B cell (primary cell): ENCODE measurements around the gene FAIM2. TPM values are rescaled to one million over a fixed set of nuclear protein-coding genes. Genes with fewer than 3 reads are reported as not detected.

Experiments
- ATAC-seq: fragments of 200-7000 bp; cut with Tn5 transposase; one replicate; pipeline ENCODE4 v1.10.0; 2021; ENCODE audit warnings: low read depth, mild to moderate bottlenecking, moderate number of reproducible peaks, moderate library complexity
- CTCF ChIA-PET: fragments of 350-600 bp; sonication (Branson Sonifier 250); formaldehyde crosslinking; loops from one replicate; lab custom pipeline; 2021; ENCODE audit warnings: antibody characterized with exemption, inconsistent platforms; lab: Charles Lee
- POLR2A ChIA-PET: fragments of 350-600 bp; sonication (Branson Sonifier 250); formaldehyde crosslinking; loops from one replicate; lab custom pipeline; 2021; ENCODE audit warnings: antibody characterized with exemption; lab: Charles Lee
- DNase-seq: peaks from one replicate; pipeline ENCODE4 v3.0.0; 2013
- H2AFZ ChIP-seq: 2 replicates; pipeline ENCODE4 v1.6.1; 2012; ENCODE audit warnings: mild to moderate bottlenecking, low read depth, low read length; ENCODE audit not compliant: insufficient read depth, poor library complexity, severe bottlenecking
- H3K27ac ChIP-seq, 2 donors: 1 replicate in 1 of 2; 2 replicates in 1 of 2; pipeline ENCODE4 v1.5.1; 2012 to 2013; ENCODE audit warnings: low read length in 2 of 2, mild to moderate bottlenecking in 2 of 2, moderate library complexity in 1 of 2
- H3K27me3 ChIP-seq, 4 experiments: fragments of 200-600 bp in 1 of 4; sonication (generic) in 1 of 4; replicated peaks in 1 of 4; 1 replicate in 2 of 4; 2 replicates in 2 of 4; pipeline versions ENCODE4 v1.6.1 to v1.7.0; 2013 to 2016; ENCODE audit warnings: low read length in 3 of 4, mild to moderate bottlenecking in 2 of 4, mixed read lengths in 1 of 4, moderate library complexity in 1 of 4; ENCODE audit not compliant: insufficient read depth in 4 of 4, control insufficient read depth in 3 of 4; ENCODE audit errors: control extremely low read depth in 1 of 4
- H3K36me3 ChIP-seq, 2 experiments: replicated peaks in 1 of 2; 1 replicate in 1 of 2; 2 replicates in 1 of 2; pipeline versions ENCODE4 v1.6.1 to v1.7.1; 2013; ENCODE audit warnings: low read length in 1 of 2; ENCODE audit not compliant: insufficient read depth in 2 of 2, control insufficient read depth in 1 of 2; ENCODE audit errors: control extremely low read depth in 1 of 2, extremely low read depth in 1 of 2
- H3K4me1 ChIP-seq, 2 donors: fragments of 200-600 bp in 1 of 2; sonication (generic) in 1 of 2; 1 replicate in 1 of 2; 2 replicates in 1 of 2; pipeline versions ENCODE4 v1.5.1 to v1.6.1; 2013 to 2017; ENCODE audit warnings: low read length in 2 of 2; ENCODE audit not compliant: control insufficient read depth in 2 of 2, insufficient read depth in 2 of 2
- H3K4me2 ChIP-seq: replicated peaks from 2 replicates; pipeline ENCODE3; 2012; ENCODE audit warnings: mild to moderate bottlenecking, low read depth, low read length; ENCODE audit not compliant: poor library complexity, severe bottlenecking
- H3K4me3 ChIP-seq, 5 experiments: fragments of 200-600 bp in 1 of 5; sonication (generic) in 1 of 5; 1 replicate in 3 of 5; 2 replicates in 2 of 5; pipeline versions ENCODE4 v1.5.1 to v1.7.0; 2011 to 2016; ENCODE audit warnings: low read length in 4 of 5, mild to moderate bottlenecking in 4 of 5, low read depth in 2 of 5, control low read depth in 1 of 5, moderate library complexity in 1 of 5; ENCODE audit not compliant: insufficient read depth in 1 of 5; ENCODE audit errors: control extremely low read depth in 1 of 5, extremely low read depth in 1 of 5
- H3K79me2 ChIP-seq: fragments of 200-600 bp; sonication (generic); one replicate; pipeline ENCODE4 v1.6.0; 2016; ENCODE audit warnings: low read length; ENCODE audit not compliant: control insufficient read depth, insufficient read depth
- H3K9ac ChIP-seq: fragments of 200-600 bp; sonication (generic); 2 replicates; pipeline ENCODE4 v1.6.1; 2017; ENCODE audit warnings: mild to moderate bottlenecking, low read length, moderate library complexity
- H3K9me3 ChIP-seq, 3 donors: one replicate each; pipeline versions ENCODE4 v1.6.1 to v1.7.1; 2013; ENCODE audit warnings: low read length in 2 of 3; ENCODE audit not compliant: control insufficient read depth in 2 of 3, insufficient read depth in 1 of 3; ENCODE audit errors: control extremely low read depth in 1 of 3
- H4K20me1 ChIP-seq: 2 replicates; pipeline ENCODE4 v1.6.0; 2012; ENCODE audit warnings: mild to moderate bottlenecking, low read length; ENCODE audit not compliant: insufficient read depth, control insufficient read depth, poor library complexity, severe bottlenecking
- H3K27ac Mint-ChIP-seq: one replicate; pipeline ENCODE4 v1.8.0; 2021; ENCODE audit warnings: mixed read lengths
- H3K27me3 Mint-ChIP-seq: one replicate; pipeline ENCODE4 v1.8.0; 2021; ENCODE audit warnings: mixed read lengths
- H3K4me1 Mint-ChIP-seq: one replicate; pipeline ENCODE4 v1.8.0; 2021; ENCODE audit warnings: mixed read lengths
- H3K4me3 Mint-ChIP-seq: one replicate; pipeline ENCODE4 v1.8.0; 2021; ENCODE audit warnings: mixed read lengths
- H3K9me3 Mint-ChIP-seq: one replicate; pipeline ENCODE4 v1.8.0; 2022; ENCODE audit warnings: mixed read lengths; ENCODE audit not compliant: insufficient read depth
- CTCF ChIP-seq: fragments of 200-600 bp; IDR thresholded peaks from one replicate; pipeline ENCODE4 v1.8.0; 2022; ENCODE audit warnings: antibody characterized with exemption, mild to moderate bottlenecking
- EZH2 ChIP-seq: IDR thresholded peaks from 2 replicates; pipeline ENCODE4 v1.6.1; 2012; ENCODE audit warnings: borderline replicate concordance, low read depth, mild to moderate bottlenecking, moderate library complexity, low read length; ENCODE audit not compliant: insufficient read depth, poor library complexity, severe bottlenecking
- WGBS: methylation state at CpG from one replicate; pipeline ENCODE4 v1.1.5; 2013; ENCODE audit warnings: missing lambda C conversion rate; ENCODE audit not compliant: insufficient coverage; 5-methylcytosine and 5-hydroxymethylcytosine counted together
- intact Hi-C: fragments of 100-400 bp; cut with micrococcal nuclease; formaldehyde crosslinking; loops from one replicate; pipeline ENCODE4 v1.10.0; 2022
- polyA plus RNA-seq: library from polyadenylated mRNA; depleted of rRNA; stranded (reverse); fragments of >200 nt; gene quantifications from 2 replicates; pipeline ENCODE4 v1.2.3, GENCODE V29; 2012
- total RNA-seq, 2 donors: library from RNA; stranded (reverse); fragments of 120-200 nt in 1 of 2; gene quantifications; 1 replicate in 1 of 2; 2 replicates in 1 of 2; pipeline versions ENCODE4 v1.2.3 to v1.2.4, GENCODE V29; 2013 to 2022

The FAIM2 gene
- total and polyA plus RNA-seq, 2 donors (not counting 1 experiment from before 2014, with no cell fraction given), result not detected

GRCh38 chr12:49910331-49911212 lies 6.9 kb upstream of the FAIM2 start:
- Mint-ChIP-seq H3K27ac (no peak overlapping the region), H3K4me1 (no peaks in the 10 kb centered on the region)

More at GRCh38 chr12:49910331-49911212, 6.9 kb upstream of the FAIM2 start:
- no peaks in the 10 kb centered on the region for H3K79me2 ChIP-seq
- intact Hi-C loops, result no loop called here
- no peak for TF ChIP-seq EZH2
- TF ChIP-seq CTCF, result no peak
- Mint-ChIP-seq H3K4me3 (no peak overlapping the region), H3K9me3 (no peaks in the 10 kb centered on the region), H3K27me3 (peaks cover 22% of the 10 kb centered on the region)
- whole genome bisulfite sequencing, result 95% methylated on average over 10 of the region's 15 CpGs
- ATAC-seq (no peak), DNase-seq (no peak)
- no peaks in the 10 kb centered on the region for H3K36me3 ChIP-seq
- no peaks in the 10 kb centered on the region for H3K4me1 ChIP-seq
- no peaks in the 10 kb centered on the region for H4K20me1 ChIP-seq
- no peak overlapping the region for H3K27ac ChIP-seq
- ChIA-PET POLR2A (no interaction called here), CTCF (no interaction called here)
- no peak overlapping the region for H3K4me3 ChIP-seq
- peaks cover 0 to 3% (median 0%) of the 10 kb centered on the region in 4 experiments for H3K27me3 ChIP-seq
- no peaks in the 10 kb centered on the region for H3K9me3 ChIP-seq
- no peak overlapping the region for H3K4me2 ChIP-seq
- H3K9ac ChIP-seq, result no peak overlapping the region
- H2AFZ ChIP-seq, result no peak overlapping the region
